ENCODE measurements around the gene ATP6V0E2. TPM values are rescaled to one million over a fixed set of nuclear protein-coding genes. Genes with fewer than 3 reads are reported as not detected.
"Not testable (repeated sequence)": the region's sequence is repeated elsewhere in the genome, so short reads cannot be mapped to it uniquely, and the experiment has no call there.

Gene ATP6V0E2
- total RNA-seq, 1 experiment from 2014 or later = 50.1 TPM

DNA sequence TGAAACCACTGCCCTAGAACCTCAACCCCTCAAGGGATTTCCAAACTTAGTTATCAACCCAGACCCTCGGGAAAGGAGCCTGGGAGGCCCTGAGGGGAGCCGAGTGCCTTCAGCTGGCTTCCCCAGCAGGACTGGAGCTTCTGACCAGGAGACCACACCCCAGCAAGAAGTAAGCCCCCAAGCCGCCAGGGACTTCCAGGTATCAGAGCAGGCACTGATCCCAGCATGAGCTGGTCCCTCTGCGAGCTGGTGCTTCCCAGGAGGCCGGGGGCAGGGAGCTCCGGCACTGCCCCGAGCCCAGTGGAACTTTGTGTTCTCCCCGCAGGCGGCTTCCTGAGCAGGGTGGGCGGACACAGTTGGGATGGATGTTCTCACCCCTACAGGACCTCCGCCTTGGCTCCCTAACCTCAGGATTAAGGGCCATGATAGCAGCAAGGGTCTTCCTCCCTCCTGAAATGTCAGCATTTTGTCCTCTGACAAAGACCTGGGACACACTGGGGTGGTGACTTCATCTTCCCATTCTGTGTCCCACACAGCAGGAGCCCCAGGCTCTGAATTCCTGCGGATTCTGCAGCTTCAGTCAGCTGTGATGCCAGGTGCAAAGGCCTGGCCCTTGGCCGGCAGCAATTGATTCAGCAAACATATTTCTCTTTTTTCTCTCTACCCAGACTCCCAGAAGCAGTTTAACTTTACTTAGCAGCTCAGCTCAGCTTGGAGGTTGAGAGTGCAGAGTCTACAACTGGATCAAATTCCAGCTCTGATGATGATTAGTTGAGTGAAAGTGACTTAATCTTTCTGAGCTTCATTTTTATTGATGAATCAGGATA lies 11.6 kb downstream of the ATP6V0E2 start:
- Histone ChIP-seq H3K4me1 (ENCODE audit: insufficient read depth, low read length, poor library complexity, severe bottlenecking) (no peaks in the 10 kb centered on the region), H3K4me3 (ENCODE audit: low read depth, low read length, poor library complexity, severe bottlenecking) (no peak overlapping the region), H3K27me3 (replicated peaks; ENCODE audit: insufficient read depth, low read depth, low read length, poor library complexity) (no peaks in the 10 kb centered on the region), H3K27ac (ENCODE audit: low read depth, low read length, poor library complexity, severe bottlenecking) (no peak overlapping the region), H3K36me3 (ENCODE audit: insufficient read depth, low read length, poor library complexity, severe bottlenecking) (no peaks in the 10 kb centered on the region), H3K9me3 (ENCODE audit: low read depth, low read length, poor library complexity, severe bottlenecking) (no peaks in the 10 kb centered on the region)
- no peak for DNase-seq (ENCODE audit: low spot score)
- TF ChIP-seq, protein P1, sequence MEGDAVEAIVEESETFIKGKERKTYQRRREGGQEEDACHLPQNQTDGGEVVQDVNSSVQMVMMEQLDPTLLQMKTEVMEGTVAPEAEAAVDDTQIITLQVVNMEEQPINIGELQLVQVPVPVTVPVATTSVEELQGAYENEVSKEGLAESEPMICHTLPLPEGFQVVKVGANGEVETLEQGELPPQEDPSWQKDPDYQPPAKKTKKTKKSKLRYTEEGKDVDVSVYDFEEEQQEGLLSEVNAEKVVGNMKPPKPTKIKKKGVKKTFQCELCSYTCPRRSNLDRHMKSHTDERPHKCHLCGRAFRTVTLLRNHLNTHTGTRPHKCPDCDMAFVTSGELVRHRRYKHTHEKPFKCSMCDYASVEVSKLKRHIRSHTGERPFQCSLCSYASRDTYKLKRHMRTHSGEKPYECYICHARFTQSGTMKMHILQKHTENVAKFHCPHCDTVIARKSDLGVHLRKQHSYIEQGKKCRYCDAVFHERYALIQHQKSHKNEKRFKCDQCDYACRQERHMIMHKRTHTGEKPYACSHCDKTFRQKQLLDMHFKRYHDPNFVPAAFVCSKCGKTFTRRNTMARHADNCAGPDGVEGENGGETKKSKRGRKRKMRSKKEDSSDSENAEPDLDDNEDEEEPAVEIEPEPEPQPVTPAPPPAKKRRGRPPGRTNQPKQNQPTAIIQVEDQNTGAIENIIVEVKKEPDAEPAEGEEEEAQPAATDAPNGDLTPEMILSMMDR (conservative IDR thresholded peaks at IDR 0.05; ENCODE audit: low read depth, low read length) = no peak
- TF ChIP-seq EZH2 (IDR thresholded peaks at IDR 0.05; ENCODE audit: borderline replicate concordance, low read depth, low read length, poor library complexity, severe bottlenecking) = no peak
- ChIA-PET POLR2A (ENCODE audit: low non-redundant PET) (no interaction called here), CTCF (no interaction called here)
- BruUV-seq (replicated peaks) = no TSS peak
- intact Hi-C loops (cut with micrococcal nuclease; ENCODE audit: unreplicated experiment) = loop anchor here (10.0 kb wide), 1 partner anchor 389 kb away; no protein-coding TSS in a partner anchor

DNA sequence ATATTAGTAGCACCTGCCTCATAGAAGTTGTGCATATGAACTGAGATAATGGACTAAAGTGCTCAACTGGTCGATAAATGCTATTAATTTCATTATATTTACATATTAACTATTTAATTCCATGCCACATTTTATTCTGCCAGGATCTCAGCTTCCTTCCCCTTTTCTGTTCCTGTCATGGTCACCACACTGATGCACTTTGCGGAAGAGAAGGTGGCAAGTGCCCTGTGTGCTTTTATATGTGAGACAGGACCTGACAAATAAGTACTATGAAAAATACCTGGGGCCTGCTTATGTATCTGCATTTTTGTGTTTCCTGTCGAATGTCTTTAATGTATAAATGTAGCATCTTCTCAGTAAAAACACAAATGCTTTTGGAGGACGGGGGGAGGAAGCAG lies 12.2 kb downstream of the ATP6V0E2 start:
- TF ChIP-seq EZH2 (IDR thresholded peaks at IDR 0.05; ENCODE audit: borderline replicate concordance, low read depth, low read length, poor library complexity, severe bottlenecking) = no peak
- TF ChIP-seq, protein P1 (conservative IDR thresholded peaks at IDR 0.05; ENCODE audit: low read depth, low read length) = no peak
- H3K4me1 ChIP-seq (ENCODE audit: insufficient read depth, low read length, poor library complexity, severe bottlenecking) = no peaks in the 10 kb centered on the region
- DNase-seq (ENCODE audit: low spot score) = no peak
- no TSS peak for BruUV-seq (replicated peaks)
- H3K27ac ChIP-seq (ENCODE audit: low read depth, low read length, poor library complexity, severe bottlenecking) = no peak overlapping the region
- no peaks in the 10 kb centered on the region for H3K36me3 ChIP-seq (ENCODE audit: insufficient read depth, low read length, poor library complexity, severe bottlenecking)
- H3K4me3 ChIP-seq (ENCODE audit: low read depth, low read length, poor library complexity, severe bottlenecking) = no peak overlapping the region
- ChIA-PET CTCF (no interaction called here), POLR2A (ENCODE audit: low non-redundant PET) (no interaction called here)
- no peaks in the 10 kb centered on the region for H3K9me3 ChIP-seq (ENCODE audit: low read depth, low read length, poor library complexity, severe bottlenecking)
- intact Hi-C loops (cut with micrococcal nuclease; ENCODE audit: unreplicated experiment) = loop anchor here (10.0 kb wide), 1 partner anchor 389 kb away; no protein-coding TSS in a partner anchor
- no peaks in the 10 kb centered on the region for H3K27me3 ChIP-seq (replicated peaks; ENCODE audit: insufficient read depth, low read depth, low read length, poor library complexity)

DNA sequence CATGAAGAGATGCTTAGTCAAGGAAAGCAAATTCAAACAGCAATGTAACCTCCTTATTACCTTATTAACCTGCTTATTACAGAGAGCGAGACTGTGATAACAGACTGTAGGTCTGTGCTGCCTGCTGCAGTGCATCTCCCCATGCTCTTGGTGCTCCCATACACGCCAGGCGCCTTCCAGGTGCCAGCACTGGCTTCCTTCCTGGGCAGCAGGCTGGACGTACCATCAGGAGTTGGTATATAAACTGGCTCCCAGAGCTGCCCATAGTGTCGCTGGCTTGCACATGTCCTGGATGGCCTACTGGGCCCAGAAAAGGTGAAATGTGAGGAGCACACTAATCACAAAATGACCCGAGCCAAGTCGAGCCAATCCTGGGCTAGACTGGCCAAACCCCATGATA lies 13.5 kb downstream of the ATP6V0E2 start:
- H3K27ac ChIP-seq (ENCODE audit: low read depth, low read length, poor library complexity, severe bottlenecking) = no peak overlapping the region
- no peak overlapping the region for H3K4me3 ChIP-seq (ENCODE audit: low read depth, low read length, poor library complexity, severe bottlenecking)
- no peaks in the 10 kb centered on the region for H3K27me3 ChIP-seq (replicated peaks; ENCODE audit: insufficient read depth, low read depth, low read length, poor library complexity)
- TF ChIP-seq, protein P1 (conservative IDR thresholded peaks at IDR 0.05; ENCODE audit: low read depth, low read length) = no peak
- TF ChIP-seq EZH2 (IDR thresholded peaks at IDR 0.05; ENCODE audit: borderline replicate concordance, low read depth, low read length, poor library complexity, severe bottlenecking) = no peak
- ChIA-PET CTCF (no interaction called here), POLR2A (ENCODE audit: low non-redundant PET) (no interaction called here)
- intact Hi-C loops (cut with micrococcal nuclease; ENCODE audit: unreplicated experiment) = loop anchor here (10.0 kb wide), 1 partner anchor 387 kb away; no protein-coding TSS in a partner anchor
- no peaks in the 10 kb centered on the region for H3K4me1 ChIP-seq (ENCODE audit: insufficient read depth, low read length, poor library complexity, severe bottlenecking)
- H3K9me3 ChIP-seq (ENCODE audit: low read depth, low read length, poor library complexity, severe bottlenecking) = no peaks in the 10 kb centered on the region
- no TSS peak for BruUV-seq (replicated peaks)
- no peak for DNase-seq (ENCODE audit: low spot score)
- H3K36me3 ChIP-seq (ENCODE audit: insufficient read depth, low read length, poor library complexity, severe bottlenecking) = no peaks in the 10 kb centered on the region

DNA sequence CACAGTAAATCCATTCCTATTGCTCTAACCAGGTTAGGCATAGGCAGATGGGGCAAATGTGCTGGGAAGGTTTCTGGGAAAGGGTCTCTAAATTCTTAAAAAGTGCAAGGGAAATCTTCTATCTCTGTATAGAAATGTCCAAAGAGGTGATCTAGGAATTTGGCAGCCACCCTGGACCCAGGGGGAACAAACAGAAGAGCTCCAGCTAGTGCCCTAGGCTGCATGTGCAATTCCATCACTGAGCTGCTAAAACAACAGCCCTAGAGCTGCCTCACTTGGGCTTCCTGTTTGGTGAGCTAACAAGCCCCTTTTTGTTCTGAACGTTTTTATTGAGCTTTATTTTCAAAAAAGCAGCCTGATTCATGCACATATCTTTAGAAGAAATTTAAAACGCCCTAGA lies 16.9 kb downstream of the ATP6V0E2 start:
- H3K36me3 ChIP-seq (ENCODE audit: insufficient read depth, low read length, poor library complexity, severe bottlenecking); DNase-seq (ENCODE audit: low spot score); CTCF ChIA-PET; H3K9me3 ChIP-seq (ENCODE audit: low read depth, low read length, poor library complexity, severe bottlenecking); H3K4me3 ChIP-seq (ENCODE audit: low read depth, low read length, poor library complexity, severe bottlenecking); H3K4me1 ChIP-seq (ENCODE audit: insufficient read depth, low read length, poor library complexity, severe bottlenecking); H3K27me3 ChIP-seq (replicated peaks; ENCODE audit: insufficient read depth, low read depth, low read length, poor library complexity); BruUV-seq (replicated peaks); POLR2A ChIA-PET (ENCODE audit: low non-redundant PET); intact Hi-C loops (cut with micrococcal nuclease; ENCODE audit: unreplicated experiment); H3K27ac ChIP-seq (ENCODE audit: low read depth, low read length, poor library complexity, severe bottlenecking): not testable (repeated sequence)

DNA sequence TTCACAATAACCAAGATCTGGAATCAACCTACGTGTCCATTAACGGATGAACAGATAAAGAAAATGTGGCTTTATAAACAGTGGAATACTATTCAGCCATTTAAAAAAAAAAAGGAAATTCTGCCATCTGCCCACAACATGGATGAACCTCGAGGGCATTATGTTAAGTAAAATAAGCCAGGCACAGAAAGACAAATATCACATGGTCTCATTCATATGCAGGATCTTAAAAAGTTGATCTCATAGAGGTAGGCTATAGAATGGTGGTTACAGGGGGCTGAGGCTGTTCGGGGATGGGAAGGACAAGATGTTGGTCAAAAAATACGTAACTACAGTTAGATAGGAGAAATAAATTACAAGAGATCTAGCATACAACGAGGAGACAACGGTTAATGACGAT lies 21.2 kb downstream of the ATP6V0E2 start:
- H3K9me3 ChIP-seq (ENCODE audit: low read depth, low read length, poor library complexity, severe bottlenecking); CTCF ChIA-PET; POLR2A ChIA-PET (ENCODE audit: low non-redundant PET); BruUV-seq (replicated peaks); H3K27ac ChIP-seq (ENCODE audit: low read depth, low read length, poor library complexity, severe bottlenecking); H3K4me3 ChIP-seq (ENCODE audit: low read depth, low read length, poor library complexity, severe bottlenecking); DNase-seq (ENCODE audit: low spot score); H3K27me3 ChIP-seq (replicated peaks; ENCODE audit: insufficient read depth, low read depth, low read length, poor library complexity); H3K4me1 ChIP-seq (ENCODE audit: insufficient read depth, low read length, poor library complexity, severe bottlenecking); intact Hi-C loops (cut with micrococcal nuclease; ENCODE audit: unreplicated experiment); H3K36me3 ChIP-seq (ENCODE audit: insufficient read depth, low read length, poor library complexity, severe bottlenecking): not testable (repeated sequence)

All from A673 (cell line).